AG09309 (cell line): ENCODE results near the gene ZYG11B.
"Not testable (repeated sequence)": the region's sequence is repeated elsewhere in the genome, so short reads cannot be mapped to it uniquely, and the experiment has no call there.

Experiments used
- DNase-seq: peaks from one replicate; pipeline ENCODE4 v3.0.0-alpha.2; 2010; ENCODE audit warnings: low read depth
- H3K4me3 ChIP-seq: 2 replicates; pipeline ENCODE4 v1.5.1; 2011; ENCODE audit warnings: mild to moderate bottlenecking, low read depth, low read length, moderate library complexity; ENCODE audit not compliant: control insufficient read depth
- CTCF ChIP-seq: IDR thresholded peaks from 2 replicates; pipeline ENCODE4 v1.5.1; 2011; ENCODE audit warnings: mild to moderate bottlenecking, low read depth, low read length, inconsistent platforms; ENCODE audit not compliant: insufficient read depth, control insufficient read depth; ENCODE audit errors: missing control alignments

The ZYG11B gene

DNA sequence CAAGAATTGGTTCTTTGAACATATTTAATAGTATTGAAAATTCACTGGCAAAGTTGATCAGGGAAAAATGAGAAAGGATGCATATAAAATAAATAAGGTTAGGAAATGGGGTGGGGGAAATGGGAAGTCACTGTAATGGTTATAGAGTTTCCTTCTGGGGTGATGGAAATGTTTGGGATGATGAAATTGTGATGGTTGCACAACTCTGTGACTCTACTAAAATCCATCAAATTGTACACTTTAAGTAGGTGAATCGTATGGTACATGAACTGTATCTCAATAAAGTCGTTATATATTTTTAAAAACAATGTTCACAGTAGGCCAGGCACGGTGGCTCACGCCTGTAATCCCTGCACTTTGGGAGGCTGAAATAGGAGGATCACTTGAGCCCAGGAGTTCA is 59.9 kb downstream of the ZYG11B start:
- no peak for DNase-seq
- TF ChIP-seq CTCF, result no peak
- no peak overlapping the region for H3K4me3 ChIP-seq

- H3K4me3 ChIP-seq, DNase-seq: not testable (repeated sequence)
These were observed 64.2 kb downstream of the ZYG11B start for GRCh38 chr1:52790429-52790828.

DNA sequence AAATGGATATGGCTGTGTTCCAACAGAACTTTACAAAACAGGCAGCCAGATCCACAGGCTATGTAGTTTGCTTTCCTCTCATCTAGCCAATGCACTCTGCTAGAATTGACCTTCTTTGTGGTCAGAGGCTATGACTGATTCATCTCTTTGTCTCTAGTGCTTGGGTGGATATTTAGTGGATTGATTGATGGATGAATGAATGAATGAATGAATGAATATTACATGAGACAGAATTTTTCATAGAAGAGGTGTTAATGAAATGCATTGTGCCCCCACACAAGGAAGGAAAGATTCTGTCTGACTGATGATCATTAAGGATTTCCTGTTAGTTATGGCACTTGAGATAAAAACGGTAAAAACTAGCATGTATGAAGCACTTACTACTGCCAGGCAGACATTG is 65.8 kb downstream of the ZYG11B start:
- no peak for DNase-seq
- no peak for TF ChIP-seq CTCF
- no peak overlapping the region for H3K4me3 ChIP-seq

GRCh38 chr1:52793717-52794116 is 67.5 kb downstream of the ZYG11B start:
- not testable (repeated sequence) for H3K4me3 ChIP-seq, DNase-seq

DNA sequence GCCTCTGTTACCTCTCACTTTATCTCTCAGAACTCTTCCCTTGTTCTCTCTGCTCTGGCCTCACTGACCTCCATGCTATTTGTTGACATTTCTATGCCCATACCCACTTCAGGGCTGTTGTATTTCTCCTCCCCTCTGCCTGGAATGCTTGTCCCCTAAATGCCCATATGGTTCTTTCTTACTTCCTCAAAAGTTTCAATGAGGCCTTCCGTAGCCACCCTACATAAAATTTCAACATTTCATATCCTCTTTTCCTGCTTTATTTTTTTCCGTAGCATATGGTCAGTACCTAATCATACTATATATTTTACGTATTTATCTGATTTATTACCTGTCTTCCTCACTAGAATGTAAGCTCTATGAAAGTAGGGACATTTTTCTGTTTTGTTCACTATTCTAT is 69.2 kb downstream of the ZYG11B start:
- H3K4me3 ChIP-seq, result no peak overlapping the region
- no peak for DNase-seq
- TF ChIP-seq CTCF, result no peak

DNA sequence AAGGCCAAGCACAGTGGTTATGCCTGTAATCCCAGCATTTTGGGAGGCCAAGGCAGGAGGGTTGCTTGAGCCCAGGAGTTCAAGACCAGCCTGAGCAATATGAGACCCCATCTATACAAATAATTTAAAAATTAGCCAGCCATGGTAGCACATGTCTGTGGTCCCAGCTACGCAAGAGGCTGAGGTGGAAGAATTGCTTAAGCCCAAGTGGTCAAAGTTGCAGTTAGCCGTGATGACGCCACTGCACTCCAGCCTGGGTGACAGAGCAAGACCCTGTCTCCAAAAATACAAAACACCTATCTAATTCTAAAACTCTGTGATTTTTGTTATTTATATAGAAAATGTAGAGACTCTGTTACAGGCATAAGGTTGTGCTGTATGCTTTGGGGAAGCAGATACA is 72.1 kb downstream of the ZYG11B start:
- no peak for TF ChIP-seq CTCF
- no peak overlapping the region for H3K4me3 ChIP-seq
- no peak for DNase-seq

DNA sequence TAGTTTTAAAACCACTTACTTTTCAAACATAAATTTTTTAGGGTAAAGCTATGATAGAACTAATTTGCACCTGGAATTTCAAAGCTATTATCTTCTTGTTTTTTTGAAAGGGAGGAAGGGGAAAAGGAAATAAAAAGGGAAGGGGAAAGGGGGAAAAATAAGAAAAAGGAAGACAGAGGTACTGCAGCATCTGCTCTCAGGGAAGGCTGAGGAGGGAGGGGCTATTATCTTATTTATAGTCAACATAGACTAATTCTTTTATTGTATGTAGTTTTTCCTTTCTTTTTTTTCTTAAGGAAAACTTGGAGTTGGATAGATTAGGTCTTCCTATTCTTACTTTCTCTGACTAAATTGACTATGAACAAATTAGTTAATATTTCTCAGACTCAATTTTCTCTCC is 74.8 kb downstream of the ZYG11B start:
- TF ChIP-seq CTCF, result no peak
- no peak overlapping the region for H3K4me3 ChIP-seq
- no peak for DNase-seq

- DNase-seq, result not testable (repeated sequence)
These were observed 77.8 kb downstream of the ZYG11B start for GRCh38 chr1:52804083-52804482.

DNA sequence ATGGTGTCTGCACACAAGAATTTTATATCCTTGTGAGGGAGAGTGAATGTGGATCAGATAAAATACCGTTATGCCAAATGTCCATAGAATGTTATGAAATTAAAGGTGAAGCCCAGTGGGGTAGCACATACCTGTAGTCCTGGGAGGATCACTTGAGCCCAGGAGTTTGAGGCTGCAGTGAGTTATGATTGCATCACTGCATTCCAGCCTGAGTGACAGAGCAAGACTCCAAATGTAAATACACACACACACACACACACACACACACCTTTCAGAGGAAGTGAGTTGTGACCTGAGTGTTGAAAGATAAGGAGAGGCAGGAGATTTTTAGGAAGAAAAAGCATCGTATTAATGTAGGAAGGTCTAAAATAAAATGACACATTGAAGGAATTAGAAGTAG is 88.2 kb downstream of the ZYG11B start:
- no peak for DNase-seq
- no peak overlapping the region for H3K4me3 ChIP-seq
- no peak for TF ChIP-seq CTCF

More at GRCh38 chr1:52804083-52804482, 77.8 kb downstream of the ZYG11B start:
- not testable (repeated sequence) for H3K4me3 ChIP-seq

DNA sequence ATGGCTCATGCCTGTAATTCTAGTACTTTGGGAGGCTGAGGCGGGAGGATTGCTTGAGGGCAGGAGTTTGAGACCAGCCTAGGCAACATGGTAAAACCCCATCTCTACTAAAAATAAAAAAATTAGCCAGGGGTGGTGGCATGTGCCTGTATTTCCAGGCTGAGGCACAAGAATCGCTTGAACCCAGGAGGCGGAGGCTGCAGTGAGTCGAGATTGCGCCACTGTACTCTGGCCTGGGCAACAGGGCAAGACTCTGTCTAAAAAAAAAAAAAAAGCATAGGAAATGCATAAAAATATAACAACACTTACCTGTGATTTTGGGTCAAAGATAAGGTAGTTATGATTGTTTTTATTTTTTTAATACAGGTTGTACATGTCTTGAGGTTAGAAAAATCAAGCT is 94.6 kb downstream of the ZYG11B start:
- H3K4me3 ChIP-seq, DNase-seq: not testable (repeated sequence)
